Fibroblast of peridontal ligament (primary cell): ENCODE data around the gene SERINC3.
A peak's percentile ranks its signal among the peaks of the same experiment; 100 is the strongest.

Experiments
- DNase-seq: peaks from one replicate; pipeline ENCODE4 v3.0.0-alpha.2; 2010; ENCODE audit errors: extremely low read depth

The SERINC3 gene

DNA sequence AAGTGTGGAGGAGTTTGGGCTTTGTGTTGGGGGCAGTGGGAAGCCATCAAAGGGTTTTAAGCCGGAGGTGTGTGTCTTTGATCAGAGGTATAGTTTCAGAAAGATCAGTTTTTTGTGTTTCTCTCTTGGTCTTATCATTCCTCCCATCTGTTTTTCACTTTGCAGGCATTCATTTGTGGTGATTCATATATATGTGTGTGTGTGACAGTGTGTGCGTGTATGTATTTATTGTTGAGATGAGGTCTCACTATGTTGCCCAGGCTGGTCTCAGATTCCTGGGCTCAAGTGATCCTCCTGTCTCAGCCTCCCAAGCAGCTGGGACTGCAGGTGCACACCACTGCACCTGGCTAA, 11.1 kb upstream of the SERINC3 start:
- no peak for DNase-seq

DNA sequence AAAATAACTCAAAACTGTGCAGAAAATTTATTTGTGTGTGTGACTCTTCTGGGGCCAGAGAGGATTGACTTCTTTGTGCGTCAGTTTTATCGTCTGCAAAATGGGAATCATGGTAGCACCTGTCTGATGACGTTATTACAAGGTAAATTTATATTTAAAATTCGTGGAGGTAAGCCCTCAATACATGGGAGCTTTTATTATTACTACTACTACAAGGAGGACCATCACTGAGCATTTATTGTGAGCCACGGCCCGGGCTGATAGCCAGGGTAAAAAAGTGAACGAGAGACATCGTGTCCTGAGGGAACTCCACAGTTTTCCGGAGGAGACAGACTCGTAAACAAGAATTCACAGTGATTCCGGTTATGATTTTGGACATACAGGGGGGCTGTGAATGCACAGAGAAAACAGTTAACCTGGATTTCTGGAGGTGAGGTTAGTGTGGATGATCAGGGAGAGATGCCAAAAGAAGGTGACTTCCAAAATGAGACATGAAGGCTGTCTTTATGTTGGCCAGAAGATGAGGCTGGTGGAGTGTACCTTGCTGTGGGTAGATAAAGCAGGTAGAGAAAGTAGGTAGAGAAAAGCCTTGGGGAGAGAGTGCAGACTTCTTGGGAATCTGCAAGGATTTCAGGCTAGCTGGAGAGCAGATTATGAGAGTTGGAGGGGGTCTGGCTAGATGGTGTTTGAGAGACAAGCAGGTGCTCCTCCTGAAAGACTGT, 10.6 kb upstream of the SERINC3 start:
- no peak for DNase-seq

DNA sequence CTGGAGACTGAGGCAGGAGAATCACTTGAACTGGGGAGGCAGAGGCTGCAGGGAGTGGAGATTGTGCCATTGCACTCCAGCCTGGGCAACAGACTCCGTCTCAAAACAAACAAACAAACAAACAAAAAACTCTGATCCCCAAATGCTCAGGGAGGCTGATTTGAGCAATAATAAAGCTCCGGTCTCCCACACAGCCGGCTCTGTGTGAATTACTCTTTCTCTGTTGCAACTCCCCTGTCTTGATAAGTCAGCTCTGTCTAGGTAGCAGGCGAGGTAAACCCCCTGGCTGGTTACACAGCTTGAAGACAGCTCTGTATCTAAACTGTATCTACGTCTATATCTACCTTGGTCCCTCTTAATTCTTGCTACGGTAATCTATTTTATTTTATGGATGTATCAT, 6.4 kb upstream of the SERINC3 start:
- no peak for DNase-seq

DNA sequence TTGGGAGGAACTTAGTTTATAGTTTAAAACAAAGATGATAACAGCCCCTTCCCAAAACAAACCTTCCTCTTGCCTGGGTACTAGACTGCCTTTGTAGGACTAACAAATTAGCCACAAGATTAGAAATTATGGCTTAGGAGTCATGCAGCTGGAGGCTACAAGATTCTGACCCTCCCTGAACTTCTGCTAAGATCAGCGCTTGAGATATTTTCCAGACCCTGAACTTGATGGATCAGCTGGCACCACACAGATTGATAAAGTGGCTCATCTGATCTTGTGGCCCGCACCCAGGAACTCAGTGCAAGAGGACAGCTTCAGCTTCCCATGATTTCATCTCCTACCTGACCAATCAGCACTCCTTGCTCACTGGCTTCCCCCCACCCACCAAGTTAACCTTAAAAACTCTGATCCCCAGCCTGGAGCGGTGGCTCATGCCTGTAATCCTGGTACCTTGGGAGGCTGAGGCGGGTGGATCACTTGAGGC, 5.9 kb upstream of the SERINC3 start:
- DNase-seq = no peak

DNA sequence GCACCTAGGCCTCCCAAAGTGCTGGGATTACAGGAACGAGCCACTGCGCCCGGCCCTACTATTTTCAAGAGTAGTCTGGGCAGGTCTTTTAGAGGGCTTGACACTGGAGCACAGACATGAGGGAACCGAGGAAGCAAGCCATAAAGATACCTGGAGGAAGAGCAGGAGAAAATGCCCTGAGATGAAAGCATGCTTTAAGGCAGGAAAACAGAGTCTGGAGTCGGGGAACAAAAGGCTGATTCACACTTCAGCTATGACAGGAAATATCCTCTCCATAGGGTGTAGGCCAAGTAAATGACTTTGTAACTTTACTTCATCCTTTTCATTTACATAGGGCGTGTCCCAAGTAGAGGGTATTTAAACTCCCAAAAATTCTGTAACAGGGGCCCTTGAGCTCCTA, 4.3 kb upstream of the SERINC3 start:
- DNase-seq = peak; percentile 11

DNA sequence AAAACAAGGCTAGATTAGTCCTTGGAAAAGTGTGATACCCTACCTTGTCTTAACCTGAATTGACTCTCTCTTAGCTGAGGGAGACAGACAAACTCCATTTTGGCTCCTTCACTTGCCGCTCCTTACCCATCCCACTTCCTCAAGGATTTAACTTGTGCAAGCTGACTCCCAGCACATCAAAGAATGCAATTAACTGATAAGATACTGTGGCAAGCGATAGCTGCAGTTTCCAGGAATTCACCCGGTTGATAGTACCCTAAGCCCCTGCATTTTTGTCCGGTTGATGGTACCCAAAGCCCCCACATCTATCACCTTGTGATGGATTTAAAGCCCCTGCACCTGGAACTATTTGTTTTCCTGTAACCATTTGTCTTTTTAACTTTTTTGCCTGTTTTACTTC, 1.9 kb upstream of the SERINC3 start:
- no peak for DNase-seq

DNA sequence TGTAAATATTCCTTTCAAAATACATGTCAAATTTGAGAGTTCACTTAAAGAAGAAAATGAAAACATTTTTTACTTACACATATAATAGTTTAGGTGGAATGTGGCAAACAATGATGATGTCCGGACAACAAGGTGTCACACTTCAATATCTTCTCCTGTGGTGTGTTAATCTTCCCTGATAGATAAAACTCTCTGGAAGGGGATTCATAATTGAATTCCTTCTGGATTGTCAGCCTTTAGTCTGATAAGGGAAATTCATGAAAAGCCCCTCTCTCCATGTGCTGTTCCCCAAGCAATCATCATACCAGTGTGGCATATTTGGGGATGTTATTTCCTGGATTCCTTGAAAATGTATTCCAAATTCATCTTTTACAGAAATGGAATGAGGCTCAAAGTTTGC, 971 bp upstream of the SERINC3 start:
- DNase-seq = no peak

DNA sequence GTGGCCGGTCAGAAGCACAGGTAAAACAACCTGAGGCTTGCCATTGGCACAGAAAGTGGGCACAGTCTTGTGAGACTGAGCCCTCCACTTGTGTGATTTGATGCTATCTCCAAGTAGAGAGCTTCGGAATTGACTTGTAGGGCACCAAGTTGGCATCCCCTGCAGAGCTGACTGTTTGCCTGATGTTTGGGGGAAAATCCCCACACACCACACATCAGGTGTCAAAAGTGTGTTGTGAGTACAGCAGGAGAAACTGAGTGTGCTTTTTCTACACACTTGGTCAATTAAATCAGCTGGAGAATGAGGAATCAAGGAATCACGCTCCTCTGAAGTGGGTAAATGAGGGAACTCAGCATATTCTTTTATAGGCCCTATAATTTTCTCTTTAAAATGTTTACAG, 989 bp downstream of the SERINC3 start:
- no peak for DNase-seq

DNA sequence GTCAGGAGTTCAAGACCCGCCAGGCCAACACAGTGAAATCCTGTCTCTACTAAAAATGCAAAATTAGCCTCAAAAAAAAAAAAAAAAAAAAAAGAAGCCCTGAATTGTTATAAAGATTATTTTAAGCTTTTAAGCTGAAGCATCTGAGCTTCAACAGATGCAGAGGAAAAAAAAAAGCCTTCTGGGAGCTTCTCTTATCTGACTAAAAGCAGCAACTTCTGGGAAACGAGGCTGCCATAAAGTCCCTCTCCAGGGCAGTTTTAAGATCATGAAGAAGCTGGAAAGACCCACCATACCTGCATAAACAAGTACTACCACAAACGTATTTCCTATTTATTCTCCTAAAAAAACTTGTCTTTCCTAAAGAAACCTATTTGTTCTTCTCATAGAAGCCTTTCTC, 3.6 kb downstream of the SERINC3 start:
- no peak for DNase-seq

DNA sequence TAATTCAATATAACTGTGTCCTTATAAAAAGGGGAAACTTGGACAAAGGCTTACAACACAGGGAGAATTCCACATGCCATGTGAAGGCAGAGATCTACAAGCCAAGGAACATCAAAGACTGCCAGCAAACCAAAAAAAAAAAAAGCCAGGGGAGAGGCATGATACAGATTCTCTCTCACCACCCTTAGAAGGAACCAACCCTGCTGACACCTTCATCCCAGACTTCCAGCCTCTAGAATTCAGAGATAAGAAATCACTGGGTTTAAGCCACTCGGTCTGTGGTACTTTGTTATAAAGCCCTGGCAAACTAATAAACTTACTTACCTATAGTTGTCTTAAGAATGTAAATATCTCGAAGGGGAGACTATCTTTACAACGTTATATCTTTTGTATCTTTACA, 4.4 kb downstream of the SERINC3 start:
- DNase-seq = no peak

DNA sequence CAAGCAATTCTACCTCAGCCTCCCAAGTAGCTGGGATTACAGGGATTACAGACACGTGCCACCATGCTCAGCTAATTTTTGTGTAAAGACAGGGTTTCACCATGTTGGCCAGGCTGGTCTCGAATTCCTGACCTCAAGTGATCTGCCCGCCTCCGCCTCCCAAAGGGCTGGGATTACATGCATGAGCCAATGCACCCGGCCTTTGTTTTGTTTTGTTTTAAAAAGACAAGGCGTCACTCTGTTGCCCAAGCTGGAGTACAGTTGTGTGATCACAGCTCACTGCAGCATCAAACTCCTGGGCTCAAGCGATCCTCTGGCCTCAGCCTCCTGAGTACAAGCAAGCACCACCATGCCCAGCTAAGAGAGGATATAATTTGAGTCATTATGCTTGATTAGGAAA, 5.4 kb downstream of the SERINC3 start:
- DNase-seq = peak; percentile 51

DNA sequence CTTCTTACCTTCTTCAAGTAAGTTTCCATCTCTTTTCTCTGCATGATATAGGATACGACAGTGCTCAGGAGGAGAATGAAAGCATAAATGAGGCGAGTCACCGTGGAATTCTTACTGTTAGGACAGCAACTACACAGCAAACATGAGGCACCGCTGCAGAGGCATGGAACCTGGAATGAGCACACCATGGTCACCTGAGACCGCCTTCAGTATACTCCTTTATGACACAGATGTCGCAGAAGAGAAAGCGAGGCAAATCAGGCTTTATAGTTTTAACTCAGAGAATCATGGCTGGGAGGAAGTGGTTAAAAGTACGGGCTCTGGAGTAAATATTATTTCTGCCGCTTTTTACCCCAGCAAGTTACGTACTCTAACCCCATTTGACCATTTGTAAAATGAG, 8.0 kb downstream of the SERINC3 start:
- DNase-seq = no peak

DNA sequence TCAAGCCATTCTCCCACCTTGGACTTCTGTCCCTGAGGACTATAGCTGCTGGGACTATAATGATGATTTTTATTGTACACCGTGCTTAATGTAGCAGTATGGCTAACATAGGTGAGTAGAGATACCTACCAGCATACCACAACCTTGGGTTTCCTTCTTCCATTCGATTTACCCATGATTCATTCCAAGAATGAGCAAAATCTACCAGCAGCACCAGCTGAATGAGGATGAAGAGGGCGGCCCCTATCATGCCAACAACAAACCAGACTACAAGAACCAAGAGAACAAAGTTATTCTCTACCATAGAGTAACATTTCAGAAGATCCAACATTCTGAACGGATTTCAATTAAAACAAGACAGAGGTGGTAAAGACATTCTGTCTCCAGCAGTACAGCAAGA, 12.1 kb downstream of the SERINC3 start:
- DNase-seq = no peak

DNA sequence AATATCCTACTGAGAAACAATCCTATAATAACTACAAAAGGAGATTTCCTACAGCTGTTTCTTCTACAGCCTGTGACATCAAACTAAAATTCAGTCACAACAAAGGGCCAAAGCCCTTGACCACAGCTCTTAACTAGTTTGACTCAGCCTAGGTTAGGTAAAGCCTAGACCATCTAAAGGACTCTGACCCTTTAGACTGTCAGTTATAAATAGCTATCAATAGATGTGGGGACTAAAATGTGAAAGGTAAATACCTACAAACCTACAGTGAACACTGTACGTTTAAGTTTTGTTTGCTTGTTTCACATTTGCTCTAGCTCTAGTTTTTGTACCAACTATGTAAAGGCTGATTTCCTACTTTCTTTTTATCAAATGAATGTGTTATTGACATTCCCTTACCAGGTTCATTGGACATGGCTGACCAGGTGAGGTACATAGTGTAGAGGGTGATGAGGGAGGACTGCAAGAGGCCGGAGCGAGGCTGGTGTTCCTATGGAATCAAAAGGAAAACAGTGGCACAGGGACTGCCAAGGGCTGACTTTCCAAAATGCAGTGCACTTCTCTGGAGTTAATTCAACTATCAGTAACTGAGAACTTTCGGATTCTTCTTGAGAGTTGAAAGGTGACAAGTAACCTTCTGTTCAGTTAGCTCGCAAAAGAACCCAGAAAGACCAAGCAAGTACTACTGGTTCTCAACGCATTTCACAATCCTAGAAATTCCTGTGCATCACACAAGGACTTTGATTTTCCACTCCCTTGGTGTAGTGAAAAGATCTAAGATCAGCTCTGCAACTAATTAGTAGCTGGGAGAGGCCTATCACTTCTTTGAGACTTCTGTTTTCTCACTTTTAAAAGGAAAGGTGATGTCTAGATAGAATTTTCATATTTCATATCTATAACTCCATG, 17.2 kb downstream of the SERINC3 start:
- DNase-seq = no peak

DNA sequence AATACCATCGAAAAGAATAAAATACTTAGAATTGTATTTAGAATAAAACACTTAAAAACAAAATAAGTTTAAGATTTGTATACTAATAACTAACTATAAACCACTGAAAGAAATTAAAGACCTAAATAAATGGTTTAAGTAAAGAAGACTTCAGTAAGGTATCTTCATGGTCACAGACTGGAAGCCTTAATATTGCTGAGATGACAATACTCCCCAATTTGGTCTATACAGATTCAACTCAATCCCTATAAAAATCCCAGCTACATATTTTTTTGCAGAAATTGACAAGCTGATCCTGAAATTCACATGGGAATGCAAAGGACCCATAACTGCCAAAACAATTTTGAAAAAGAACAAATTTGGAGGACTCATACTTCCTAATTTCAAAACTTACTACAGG, 18.9 kb downstream of the SERINC3 start:
- no peak for DNase-seq

DNA sequence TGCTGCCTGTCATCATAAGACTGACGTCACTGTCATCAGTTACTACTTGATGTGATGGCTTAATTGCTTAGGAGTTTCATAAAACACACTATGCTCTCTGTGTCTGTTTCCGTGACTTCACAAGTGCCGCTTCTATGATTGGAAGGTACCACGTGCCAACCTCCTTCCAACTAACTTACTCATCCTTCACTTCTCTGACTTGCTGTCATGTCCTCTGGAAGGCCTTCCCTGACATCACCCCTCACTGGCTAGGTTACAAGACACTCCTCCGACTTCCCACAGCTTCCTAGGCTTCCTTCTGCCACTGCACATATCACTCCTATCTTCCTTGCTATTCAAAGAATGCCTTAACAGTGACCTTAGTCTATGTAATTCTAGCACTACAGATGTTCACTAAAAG, 20.4 kb downstream of the SERINC3 start:
- DNase-seq = peak; percentile 38

DNA sequence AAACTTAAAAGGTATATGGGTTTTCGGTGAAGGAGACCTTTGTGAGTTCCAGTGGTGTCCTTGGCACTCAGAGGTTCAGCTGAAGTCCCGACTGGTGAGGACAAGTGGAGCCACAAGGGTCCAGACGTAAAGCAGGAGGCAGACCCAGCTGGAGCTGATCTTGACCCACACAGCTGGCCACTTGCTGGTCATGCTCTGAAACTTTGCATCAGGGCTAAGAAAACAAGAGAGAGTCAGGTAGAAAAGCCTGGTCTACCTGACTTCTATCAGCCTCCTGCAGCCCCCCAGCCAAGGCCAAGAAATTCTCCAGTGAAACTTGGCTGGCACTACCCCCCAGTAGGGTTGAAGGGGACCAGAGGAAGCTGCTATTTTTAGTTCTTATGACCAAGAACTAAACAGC, 21.6 kb downstream of the SERINC3 start:
- no peak for DNase-seq

DNA sequence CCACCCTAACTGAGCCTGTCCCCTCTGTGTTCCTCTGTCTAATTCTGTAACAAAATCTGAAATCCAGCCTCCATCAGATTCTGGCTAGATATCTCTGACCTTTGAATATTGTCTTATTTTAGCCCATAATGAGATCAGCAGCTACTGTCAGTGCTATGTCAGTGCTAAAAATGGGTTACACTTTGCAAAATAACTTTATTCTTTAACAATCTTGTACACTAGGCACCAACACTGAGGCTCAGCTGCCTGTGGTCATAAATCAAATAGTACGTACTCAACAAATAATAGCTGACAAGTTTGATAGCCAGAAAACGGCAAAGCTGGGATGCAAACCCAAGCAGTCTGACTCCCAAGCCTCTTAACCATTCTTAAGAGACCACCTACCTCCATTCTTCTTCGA, 24.1 kb downstream of the SERINC3 start:
- no peak for DNase-seq

DNA sequence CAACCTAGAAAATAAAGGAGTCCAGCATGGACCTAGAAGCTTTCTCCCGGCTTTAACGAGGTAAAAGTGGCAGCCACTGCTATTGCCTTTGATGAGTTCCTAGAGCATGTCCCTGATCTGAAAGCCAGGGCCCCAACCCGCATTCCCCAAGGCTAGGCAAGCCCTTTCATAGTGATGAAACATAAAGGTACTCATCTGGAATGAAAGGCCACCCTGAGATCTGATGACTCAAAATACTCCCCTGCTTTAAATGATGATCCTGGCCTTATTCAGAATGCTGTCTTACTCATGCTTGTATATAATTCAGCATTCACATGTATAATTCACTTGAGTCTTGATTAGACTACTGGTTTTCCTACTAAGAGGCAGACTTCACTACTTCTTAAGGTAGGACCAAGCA, 24.9 kb downstream of the SERINC3 start:
- DNase-seq = peak; percentile 58

DNA sequence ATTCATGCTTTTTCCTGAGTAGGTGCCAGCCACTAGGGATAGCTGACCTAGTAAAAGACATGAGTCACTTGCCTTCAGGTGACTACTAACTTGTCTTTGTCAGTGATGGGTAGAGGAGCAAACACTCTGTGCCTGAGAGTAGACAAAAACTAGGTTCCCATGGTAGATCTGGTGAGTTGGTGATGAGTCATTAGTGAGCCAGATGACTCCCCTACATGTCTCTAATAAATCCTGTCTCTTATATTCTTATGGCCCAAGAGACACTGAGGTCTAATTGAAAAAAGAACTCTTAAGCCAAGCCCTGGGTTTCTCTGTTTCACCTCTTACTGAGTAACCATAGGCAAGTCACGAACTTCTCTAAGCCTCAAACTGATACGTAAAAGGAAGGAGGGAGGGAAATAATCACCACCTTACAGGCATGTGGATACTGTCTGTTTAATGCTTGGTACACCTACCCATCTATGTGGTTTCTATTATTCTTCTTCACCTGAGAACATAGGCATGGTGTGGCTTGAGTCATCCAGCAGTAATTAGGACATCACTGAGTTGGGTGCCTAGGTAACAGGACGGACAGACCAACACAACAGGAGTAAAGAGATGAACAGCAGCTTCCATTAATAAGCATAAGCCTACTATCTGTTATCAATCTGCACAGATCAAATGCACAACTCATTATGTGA, 25.9 kb downstream of the SERINC3 start:
- DNase-seq = peak; percentile 81

DNA sequence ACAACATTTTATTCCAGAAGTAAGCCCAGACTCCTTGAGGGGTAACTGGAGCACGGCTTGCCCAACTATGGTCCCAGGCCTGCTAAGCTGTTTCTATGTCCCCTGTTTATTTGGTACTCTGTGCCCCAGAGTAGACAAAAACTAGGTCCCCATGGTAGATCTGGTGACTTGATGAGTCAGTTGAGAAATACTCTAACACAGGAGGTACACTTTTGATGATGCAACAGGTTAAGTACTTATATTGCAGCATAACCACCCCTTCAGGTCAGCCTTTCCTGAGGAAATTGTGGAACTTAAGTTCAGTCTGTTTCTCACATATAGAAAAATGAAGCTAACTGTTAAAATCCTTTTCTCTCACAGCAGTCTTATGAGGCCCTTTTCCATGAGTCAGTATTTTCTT, 26.6 kb downstream of the SERINC3 start:
- DNase-seq = peak; percentile 63

DNA sequence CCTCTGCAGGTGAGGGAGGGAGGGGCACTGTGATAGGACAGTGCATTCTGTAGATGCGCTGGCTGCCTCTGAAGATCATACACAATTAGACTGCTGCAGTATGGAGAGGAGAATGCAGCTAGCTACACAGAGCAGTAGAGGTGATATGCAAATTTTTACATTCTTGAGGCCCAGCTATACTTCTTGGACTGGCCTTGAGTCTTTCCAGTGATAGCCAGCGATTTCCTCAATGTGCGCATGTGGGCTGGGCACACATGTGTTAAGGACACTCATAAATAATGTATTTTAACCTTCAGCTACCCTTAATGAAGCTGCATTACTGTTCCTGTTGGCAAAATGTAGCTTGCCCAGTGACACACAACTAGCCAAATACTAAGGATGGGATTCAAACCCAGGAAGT, 27.2 kb downstream of the SERINC3 start:
- no peak for DNase-seq

DNA sequence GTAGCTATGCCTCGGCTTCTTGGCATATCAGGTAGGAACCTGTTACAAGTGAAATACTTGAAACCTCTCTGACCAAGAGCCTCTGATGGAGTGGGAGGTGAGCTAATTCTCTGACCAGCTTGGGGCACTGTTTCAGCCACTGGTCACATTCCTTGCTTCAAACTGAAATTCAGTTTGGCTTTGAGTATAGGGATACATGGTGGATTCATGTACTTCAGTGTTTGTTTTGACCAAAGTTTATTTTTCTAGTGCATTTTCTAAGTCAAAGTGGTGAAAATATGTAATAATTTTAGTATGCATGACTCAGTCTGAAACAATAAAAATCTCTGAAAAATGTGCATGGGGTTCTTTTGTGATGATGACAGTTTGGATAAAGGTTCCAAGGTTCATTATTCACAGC, 27.6 kb downstream of the SERINC3 start:
- DNase-seq = peak; percentile 78
